ENCODE results near the gene SORCS1.

SORCS1 gene

DNA sequence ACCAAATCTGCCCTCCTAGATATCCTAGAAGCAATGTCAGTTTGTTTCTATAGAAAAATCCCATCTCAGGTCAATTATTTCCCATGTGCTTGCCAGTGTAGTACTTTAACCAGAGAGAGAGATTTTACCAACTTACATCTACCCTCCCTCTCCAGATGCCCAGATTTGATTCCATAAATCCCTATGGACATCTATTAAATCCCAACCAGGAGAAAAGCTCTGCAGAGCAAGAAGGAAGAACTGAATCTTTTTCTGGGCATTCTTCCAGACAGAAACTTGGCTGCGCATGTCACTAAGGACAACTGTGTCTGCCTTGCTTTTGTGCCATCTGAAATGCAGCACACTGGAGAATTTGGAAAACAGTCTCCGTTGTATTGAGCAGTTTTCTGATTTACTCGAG lies 597.6 kb downstream of the SORCS1 start:
- DNase-seq = no peak

DNA sequence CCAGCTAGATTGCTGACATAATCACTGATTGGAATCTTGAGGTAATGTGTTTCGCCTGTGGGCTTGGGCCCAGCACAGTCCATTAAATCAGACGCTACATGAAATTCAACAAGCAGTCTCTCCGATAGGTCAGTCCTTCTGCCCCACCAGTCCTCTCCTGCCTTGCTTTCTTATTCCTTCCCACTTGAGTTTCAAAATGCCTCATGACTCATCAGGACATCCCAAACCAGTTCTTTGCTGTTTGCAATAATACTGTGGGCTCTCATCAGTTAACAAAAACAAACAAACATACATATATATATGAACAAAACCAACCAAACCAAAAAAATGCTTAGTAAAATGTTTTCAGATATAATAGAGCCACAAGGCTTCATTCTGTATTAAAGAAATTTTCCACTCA lies 599.0 kb downstream of the SORCS1 start:
- DNase-seq = no peak

DNA sequence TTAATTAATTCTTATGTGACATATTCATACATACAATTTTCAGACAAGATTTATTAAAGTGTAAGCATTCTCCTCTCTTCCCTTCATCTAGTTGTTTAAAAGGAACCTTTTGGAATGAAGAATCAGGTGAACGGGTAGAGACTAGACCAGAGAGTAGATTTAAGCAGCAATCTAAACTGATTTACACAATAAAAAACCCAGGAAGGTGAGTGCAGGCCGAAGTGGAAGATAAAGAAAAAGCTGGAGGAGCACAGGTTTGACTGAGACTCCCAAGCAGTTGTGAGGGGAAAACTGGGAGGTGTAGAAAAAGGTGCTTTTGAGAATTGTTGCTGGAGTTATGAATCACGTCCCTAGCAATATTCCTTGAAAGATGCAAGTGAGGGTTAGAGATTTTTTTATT lies 601.1 kb downstream of the SORCS1 start:
- no peak for DNase-seq

DNA sequence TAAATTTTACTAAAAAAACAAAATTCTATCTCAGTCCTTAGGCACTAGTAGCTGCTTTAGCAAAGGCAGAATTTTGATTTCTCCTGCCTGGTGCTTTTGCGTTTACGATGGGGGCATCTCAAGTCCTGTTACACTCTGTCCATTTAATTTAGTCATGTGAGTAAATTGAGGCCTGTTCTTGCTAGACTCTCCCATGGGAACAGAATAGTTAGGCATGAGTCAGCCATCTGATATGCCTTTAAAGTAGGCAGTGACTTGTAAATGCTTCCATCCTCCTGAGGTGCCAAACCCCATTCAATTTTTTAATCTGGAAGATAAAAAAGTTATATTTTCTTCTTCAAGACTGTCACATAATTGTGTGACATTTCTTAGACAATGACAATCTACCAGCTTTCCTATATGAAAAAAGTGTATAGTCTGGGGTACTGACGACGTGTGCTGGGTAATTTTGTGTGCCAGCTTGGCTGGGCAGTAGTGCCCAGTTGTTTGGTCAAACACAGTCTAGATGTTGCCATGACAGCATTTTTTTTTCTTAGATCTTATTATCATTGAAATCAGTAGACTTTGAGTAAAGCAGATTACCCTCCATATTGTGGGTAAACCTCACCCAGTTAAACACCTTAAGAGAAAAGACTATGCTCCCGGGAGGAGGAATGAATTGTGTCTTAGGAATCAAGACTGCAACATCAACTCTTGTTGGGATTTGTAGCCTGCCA lies 603.4 kb downstream of the SORCS1 start:
- no peak for DNase-seq

DNA sequence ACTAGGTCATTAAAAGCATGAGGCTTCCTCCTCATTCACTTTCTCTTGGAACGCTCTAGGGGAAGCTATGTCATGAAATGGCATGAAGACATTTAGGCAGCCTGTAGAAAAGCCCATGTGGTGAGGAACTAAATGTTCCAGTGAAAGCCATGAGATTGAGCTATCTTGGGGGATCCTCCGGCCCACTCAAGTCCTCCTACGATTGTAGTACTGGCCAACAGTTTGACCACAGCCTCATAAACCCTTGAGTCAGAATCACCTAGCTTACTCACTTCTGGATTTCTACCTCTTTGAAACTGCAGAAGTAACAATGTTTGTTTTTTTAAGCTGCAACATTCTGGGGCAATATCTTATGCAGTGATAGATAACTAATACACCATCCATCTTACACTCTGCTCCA lies 605.1 kb downstream of the SORCS1 start:
- DNase-seq = no peak

DNA sequence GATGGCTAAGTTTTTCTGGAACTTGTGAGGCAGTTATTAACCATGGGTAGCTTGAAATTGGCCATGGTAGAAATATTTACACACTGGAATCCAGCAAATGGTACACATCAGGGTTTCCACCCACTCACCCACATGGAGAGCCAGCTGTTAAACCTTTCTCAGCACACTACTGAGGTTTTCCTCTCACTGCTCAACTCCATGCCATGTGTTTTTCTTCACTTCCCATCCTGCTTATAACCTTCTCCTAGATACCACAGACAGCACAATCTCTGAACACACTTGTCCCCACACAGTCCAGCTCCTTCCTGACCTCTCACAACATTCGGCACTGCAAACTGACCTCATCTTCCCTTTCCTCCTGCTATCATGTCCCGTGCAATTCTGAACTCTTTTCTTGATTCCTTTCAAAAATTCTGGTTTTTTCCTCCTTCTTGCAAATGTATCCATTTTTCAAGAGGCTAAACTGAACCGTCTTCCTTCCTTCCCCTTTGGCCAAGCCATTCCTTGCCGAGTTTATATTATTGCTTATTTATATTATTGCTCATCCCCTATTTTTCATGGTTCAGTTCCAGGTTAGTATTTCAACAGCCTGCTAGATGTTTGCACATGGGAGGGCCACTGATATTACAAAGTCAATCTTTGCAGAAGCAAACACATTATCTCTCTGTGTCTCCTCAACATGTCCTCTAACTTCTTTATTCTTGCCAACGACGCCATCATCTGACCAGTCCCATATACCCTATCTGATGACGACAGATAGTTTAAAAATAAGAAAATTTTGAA lies 606.4 kb downstream of the SORCS1 start:
- no peak for DNase-seq

DNA sequence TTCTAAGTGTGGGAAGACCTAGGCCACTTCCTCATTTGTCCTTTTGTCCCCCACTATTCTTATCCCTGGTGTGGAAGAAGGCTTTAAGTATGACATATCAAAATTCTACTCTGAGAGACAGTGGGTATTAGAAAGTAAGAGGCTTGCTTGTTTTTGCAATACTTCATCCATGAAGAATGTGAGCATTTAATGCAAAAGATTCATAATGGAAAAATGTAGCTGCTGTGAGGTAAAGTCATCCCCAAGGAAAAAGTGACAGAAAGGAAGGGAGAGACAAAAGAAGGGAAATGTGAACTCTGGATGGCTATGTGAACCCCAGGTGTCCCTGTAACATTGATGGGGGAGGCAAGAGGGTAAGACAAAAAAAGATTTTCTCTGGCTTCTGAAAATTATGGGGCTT lies 607.5 kb downstream of the SORCS1 start:
- no peak for DNase-seq

DNA sequence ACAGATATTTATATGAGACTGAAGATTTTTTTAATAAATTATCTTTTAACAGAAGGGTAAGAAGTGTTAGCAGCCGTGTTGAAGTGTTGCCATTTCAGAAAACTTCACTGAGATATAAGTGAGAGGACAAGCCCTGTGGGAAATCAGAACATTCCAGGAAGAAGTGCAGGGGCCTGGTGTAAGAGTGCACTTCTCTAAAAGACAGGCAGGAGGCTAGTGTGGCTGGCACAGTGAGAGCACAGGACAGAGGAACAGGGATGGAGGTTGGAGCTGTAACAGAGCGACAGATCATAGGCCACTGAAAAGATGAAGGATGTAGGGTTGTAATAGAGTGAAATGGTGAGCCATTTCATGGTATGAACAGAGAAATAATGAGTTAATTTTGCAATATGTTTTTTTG lies 608.9 kb downstream of the SORCS1 start:
- no peak for DNase-seq

DNA sequence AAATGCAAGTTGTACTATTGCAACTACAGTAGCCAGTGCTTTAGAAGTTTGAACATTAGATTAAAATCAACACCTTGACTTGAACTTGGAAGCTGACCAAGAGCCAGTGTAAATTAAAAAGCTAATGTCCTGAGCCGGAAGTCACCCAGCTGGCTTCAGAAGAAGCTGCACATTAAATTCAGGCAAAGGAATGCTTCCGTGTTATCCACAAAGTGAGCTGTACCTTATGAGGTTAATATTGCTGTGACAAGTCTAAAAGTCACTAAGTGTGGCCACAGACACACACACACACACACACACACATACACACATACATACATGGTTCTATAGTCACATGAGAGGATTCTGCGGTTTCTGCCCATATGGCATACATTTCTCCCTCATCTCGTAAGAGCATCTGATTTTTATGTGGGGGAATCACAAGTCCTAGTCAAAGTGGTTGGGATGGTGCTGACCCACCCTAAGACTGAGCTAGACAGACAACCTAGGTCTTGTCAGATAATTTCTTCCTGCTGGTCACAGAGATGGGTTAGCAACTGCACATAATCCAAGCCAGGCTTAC lies 612.9 kb downstream of the SORCS1 start:
- no peak for DNase-seq

DNA sequence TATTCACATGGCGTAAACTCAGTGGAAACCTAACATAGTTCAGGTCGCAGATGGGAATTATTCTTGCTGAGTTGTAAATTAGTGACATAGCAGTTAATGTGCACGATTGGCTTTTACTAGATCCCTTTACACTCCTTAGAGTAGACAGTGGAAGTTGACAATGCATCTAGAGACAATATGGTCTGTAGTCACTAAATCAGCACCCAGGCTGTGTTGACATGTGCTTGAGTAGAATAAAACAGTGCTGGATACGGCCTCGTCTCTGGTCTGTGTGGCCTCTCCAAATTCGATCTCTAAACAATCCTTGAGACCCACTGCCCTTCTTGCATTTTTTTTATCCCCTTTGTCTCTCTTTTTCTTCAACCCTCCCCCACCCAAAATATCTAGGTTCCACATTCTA lies 615.7 kb downstream of the SORCS1 start:
- DNase-seq = no peak

DNA sequence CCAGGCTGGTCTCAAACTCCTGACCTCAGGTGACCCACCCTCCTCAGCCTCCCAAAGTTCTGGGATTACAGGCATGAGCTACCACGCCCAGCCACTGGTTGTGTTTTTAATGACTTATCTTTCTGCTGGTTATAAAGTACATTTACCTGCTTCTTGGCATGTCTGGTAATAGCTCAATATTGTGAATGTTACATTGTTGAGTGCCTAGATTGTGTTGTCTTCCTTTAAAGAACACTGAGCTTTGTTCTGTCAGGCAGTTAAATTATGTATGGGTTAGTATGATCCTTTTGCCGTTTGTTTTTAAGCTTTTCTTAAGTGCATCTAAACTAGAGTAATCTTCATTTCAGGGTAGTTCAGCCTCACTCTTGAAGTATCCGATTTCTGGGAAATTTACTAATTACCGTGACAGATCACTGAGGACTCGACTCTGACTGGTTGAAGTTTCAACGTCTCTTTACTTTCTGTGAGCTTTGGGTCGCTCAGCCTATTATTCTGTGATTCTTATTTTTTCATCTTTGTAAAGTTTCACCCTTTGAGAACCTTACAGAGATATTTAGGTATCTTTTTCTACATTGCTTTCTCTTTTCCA lies 617.4 kb downstream of the SORCS1 start:
- DNase-seq = no peak

DNA sequence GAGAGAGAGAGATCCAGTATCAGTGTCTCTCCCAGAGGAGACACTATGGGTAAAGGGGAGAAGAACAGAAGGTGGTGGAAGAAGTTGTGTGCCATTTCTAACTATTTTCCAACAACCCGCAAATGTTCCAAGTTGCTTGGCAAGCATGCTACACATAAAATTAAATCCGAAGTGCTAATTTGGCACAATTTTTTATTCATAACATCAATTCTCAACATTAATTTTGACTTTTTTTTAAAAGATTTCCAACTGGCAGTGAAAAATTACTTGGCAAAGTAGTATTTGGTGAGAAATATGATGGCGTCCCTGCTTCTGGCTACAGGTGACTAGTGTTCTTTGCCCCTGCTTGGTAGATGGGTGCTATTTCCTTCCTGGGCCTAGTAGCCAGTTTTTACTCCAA lies 622.0 kb downstream of the SORCS1 start:
- no peak for DNase-seq

DNA sequence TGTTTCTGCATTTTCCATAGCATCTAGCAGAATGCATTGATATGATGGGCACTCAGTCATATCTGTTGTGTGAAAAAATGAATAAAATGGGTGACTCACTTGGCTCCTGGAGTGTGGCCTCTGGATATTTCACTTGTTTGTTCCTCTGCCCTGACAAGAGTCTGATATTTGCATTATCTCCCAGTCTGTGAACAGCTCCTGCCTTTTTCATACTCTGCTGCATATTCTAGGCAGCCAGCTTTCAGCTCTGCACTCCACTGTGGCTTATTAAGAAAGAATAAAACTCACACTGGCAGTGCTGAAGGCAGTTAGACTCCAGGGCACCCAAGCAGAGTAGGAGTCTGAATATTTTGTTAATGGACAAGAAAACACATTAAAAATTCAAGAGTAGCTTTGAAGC lies 623.9 kb downstream of the SORCS1 start:
- no peak for DNase-seq

DNA sequence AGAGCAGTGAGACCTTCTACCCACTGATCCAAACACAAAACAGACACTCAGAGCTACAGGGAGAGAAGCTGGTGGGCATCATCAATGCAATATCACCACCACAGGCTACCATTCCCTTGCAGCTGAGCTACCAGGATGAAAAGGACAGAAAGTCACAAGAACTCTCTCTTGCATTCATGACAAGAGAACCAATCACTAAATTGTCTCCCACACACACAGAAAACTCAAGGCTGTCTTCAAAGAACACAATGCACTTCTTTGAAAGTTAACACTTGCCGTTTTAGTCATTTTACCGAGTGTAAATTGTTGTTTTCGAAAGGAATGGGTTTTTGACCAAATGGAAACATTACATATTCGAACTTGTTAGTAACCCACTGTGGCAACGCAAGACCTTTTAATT lies 626.6 kb downstream of the SORCS1 start:
- DNase-seq = no peak

DNA sequence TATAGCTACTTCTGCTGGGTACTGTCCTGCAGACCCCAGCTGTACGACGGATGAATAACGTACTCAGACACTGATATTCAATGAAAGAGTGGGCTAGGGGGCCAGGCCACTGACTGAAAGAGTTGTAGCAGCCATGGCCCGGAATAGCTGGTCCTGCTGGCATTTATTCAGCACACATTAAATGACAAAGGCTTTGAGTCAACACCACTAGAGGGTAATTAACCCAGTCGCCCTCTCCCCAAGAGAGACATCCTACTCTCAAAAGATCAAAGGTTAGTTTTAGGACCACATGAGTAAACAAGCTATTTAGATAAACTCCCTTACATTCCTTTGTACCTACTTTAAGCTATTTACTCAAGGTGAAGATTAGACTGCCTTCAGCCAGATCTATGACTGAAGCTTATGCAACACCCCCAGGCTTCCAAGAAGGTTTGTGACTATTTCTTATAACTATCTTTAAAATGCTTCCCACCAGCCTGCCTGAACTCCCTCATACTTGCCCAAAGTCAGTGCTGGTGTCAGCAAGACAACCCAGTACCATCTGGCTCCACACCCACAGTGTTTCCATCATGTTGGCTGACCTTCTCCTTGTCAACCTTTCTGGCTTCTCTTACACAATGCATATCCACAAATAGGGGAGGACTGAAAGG lies 629.1 kb downstream of the SORCS1 start:
- no peak for DNase-seq

DNA sequence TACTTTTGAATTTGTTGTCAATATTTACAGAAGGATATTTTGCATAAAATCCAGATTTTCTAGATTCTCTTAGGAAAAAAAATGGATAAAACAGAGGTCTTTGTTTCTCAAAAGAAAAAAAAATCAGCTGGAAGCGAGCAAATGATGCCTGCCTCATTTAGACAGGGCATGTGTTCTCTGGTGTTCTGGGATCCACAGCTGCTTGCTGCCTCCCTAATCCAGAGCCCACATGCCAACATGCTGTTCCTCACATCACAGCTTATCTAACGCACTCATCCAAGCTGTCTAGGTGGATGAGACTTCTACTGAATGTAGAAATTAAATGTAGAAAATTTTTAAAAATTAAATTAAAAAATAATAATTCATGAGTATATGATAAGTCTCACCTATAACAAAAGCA lies 630.1 kb downstream of the SORCS1 start:
- no peak for DNase-seq

DNA sequence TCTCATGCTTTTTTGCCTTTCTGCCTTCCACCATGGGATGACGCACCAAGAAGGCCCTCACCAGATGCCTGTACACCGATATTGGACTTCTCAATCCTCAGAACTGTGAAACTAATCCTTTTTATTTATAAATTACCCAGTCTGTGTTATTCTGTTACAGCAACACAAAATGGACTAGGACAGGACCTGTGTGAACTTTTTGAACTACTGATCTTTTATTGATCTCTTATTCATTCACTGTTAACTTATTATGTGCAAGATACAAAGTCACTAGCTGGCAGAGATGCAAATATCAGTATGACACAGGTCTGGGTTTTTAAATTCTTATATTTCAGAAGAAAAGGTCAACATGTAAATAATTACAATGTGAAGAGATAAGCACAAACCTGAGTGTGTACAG lies 635.8 kb downstream of the SORCS1 start:
- DNase-seq = no peak

DNA sequence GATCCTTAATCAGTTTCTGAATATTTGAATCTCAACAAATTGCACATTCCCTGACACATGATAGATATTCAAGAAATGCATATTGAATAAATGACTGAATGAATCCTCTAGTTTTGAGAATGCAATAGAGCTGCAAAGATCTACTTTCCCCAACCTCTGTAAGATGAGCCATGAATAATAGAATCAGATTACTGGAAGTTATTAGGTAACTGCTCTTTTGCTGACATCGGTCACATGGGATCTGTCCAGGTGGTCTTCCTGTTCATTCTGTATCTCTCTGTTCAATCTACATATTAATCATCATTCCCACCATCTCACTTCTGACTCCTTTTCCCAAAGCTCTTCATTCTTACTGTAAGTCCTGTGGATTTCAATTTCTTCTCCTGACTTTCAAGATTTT lies 638.7 kb downstream of the SORCS1 start:
- no peak for DNase-seq
